IMR-90 (cell line): ENCODE results near the gene NTMT2.

Experiments used
- BHLHE40 ChIP-seq: fragments of 150-350 bp; IDR thresholded peaks from 2 replicates; pipeline ENCODE4 v1.6.1; 2016; ENCODE audit warnings: mild to moderate bottlenecking, low read depth, low read length
- CEBPB ChIP-seq: IDR thresholded peaks from 2 replicates; pipeline ENCODE4 v1.6.1; 2012; ENCODE audit warnings: low read depth, low read length, improper control_type of control experiment
- CHD1 ChIP-seq: IDR thresholded peaks from 2 replicates; pipeline ENCODE4 v1.6.1; 2012; ENCODE audit warnings: low read depth, low read length, improper control_type of control experiment
- FOS ChIP-seq: fragments of 150-350 bp; IDR thresholded peaks from 2 replicates; pipeline ENCODE4 v1.6.1; 2016; ENCODE audit warnings: low read depth, low read length
- MAFK ChIP-seq: IDR thresholded peaks from 2 replicates; pipeline ENCODE4 v1.6.1; 2012; ENCODE audit warnings: low read depth, low read length, improper control_type of control experiment
- MAZ ChIP-seq: IDR thresholded peaks from 2 replicates; pipeline ENCODE4 v1.6.1; 2012; ENCODE audit warnings: low read depth, mild to moderate bottlenecking, low read length, improper control_type of control experiment, moderate library complexity, borderline replicate concordance
- POLR2A ChIP-seq: IDR thresholded peaks from 2 replicates; pipeline ENCODE4 v1.6.1; 2012; ENCODE audit warnings: mild to moderate bottlenecking, low read depth, low read length
- RAD21 ChIP-seq: IDR thresholded peaks from 2 replicates; pipeline ENCODE4 v1.6.1; 2012; ENCODE audit warnings: low read length, improper control_type of control experiment
- RCOR1 ChIP-seq: IDR thresholded peaks from 2 replicates; pipeline ENCODE4 v1.6.1; 2012; ENCODE audit warnings: mild to moderate bottlenecking, low read length, improper control_type of control experiment; ENCODE audit not compliant: insufficient replicate concordance
- RFX5 ChIP-seq: IDR thresholded peaks from 2 replicates; pipeline ENCODE4 v1.8.0; 2012; ENCODE audit warnings: low read depth, mild to moderate bottlenecking, low read length, moderate library complexity
- SMC3 ChIP-seq: fragments of 150-350 bp; IDR thresholded peaks from 2 replicates; pipeline ENCODE4 v1.6.1; 2016; ENCODE audit warnings: low read depth, mild to moderate bottlenecking, antibody characterized with exemption, low read length, moderate library complexity
- TF ChIP-seq, protein P1 (sequence below): conservative IDR thresholded peaks from 2 replicates; pipeline ENCODE4 v1.5.1; 2012; ENCODE audit warnings: mild to moderate bottlenecking, low read depth, low read length, improper control_type of control experiment
- TF ChIP-seq, protein P2 (sequence below): fragments of 150-350 bp; IDR thresholded peaks from 2 replicates; pipeline ENCODE4 v1.6.1; 2016; ENCODE audit warnings: low read depth, mild to moderate bottlenecking, low read length, moderate library complexity, borderline replicate concordance
- TF ChIP-seq, protein P3 (sequence below): fragments of 150-350 bp; IDR thresholded peaks from 2 replicates; pipeline ENCODE4 v1.6.1; 2017; ENCODE audit warnings: mild to moderate bottlenecking, antibody characterized with exemption, low read length, low read depth

DNA sequence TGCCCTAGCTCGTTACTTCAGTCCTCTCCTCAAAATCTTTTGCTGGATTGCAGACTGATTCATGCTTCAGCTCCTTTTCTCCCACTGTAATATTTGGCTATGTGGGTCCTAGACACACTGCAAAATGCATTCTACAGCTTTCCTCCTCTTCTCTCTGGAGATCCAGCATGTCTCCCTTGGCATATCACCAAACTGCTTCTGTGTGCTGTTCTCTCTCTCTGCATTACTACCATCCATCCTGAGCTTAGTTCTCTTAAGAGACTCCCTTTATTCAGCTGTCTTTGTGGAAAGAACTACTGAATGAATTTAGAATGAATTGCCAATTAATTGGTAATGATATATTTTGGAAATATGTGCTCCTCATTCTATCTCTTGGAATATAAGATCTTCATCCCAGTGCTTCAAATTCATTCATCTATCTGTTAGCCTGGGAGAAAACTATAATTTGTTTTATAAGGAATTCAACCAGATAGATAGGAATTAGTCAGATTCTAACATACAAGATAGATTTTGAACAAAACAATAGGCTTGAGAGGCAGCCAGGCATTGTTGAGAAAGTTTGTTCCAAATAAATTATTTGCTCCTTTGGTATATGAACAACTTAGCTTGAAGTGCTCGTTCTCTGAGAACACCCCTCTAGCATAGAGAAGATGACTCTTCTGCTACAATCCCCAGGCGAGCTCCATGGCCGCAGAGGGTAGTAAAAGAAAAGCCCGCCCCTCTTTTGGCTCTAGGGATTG, 71.9 kb downstream of the NTMT2 start:
- TF ChIP-seq, protein P1, sequence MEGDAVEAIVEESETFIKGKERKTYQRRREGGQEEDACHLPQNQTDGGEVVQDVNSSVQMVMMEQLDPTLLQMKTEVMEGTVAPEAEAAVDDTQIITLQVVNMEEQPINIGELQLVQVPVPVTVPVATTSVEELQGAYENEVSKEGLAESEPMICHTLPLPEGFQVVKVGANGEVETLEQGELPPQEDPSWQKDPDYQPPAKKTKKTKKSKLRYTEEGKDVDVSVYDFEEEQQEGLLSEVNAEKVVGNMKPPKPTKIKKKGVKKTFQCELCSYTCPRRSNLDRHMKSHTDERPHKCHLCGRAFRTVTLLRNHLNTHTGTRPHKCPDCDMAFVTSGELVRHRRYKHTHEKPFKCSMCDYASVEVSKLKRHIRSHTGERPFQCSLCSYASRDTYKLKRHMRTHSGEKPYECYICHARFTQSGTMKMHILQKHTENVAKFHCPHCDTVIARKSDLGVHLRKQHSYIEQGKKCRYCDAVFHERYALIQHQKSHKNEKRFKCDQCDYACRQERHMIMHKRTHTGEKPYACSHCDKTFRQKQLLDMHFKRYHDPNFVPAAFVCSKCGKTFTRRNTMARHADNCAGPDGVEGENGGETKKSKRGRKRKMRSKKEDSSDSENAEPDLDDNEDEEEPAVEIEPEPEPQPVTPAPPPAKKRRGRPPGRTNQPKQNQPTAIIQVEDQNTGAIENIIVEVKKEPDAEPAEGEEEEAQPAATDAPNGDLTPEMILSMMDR = no peak
- TF ChIP-seq POLR2A (no peak), SMC3 (no peak), BHLHE40 (no peak), RAD21 (no peak), CEBPB (no peak), RCOR1 (no peak), MAFK (no peak), FOS (no peak), RFX5 (no peak), MAZ (no peak), CHD1 (no peak)
- TF ChIP-seq, protein P2, sequence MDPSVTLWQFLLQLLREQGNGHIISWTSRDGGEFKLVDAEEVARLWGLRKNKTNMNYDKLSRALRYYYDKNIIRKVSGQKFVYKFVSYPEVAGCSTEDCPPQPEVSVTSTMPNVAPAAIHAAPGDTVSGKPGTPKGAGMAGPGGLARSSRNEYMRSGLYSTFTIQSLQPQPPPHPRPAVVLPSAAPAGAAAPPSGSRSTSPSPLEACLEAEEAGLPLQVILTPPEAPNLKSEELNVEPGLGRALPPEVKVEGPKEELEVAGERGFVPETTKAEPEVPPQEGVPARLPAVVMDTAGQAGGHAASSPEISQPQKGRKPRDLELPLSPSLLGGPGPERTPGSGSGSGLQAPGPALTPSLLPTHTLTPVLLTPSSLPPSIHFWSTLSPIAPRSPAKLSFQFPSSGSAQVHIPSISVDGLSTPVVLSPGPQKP = no peak
- TF ChIP-seq, protein P3, sequence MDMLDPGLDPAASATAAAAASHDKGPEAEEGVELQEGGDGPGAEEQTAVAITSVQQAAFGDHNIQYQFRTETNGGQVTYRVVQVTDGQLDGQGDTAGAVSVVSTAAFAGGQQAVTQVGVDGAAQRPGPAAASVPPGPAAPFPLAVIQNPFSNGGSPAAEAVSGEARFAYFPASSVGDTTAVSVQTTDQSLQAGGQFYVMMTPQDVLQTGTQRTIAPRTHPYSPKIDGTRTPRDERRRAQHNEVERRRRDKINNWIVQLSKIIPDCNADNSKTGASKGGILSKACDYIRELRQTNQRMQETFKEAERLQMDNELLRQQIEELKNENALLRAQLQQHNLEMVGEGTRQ = no peak
